Endothelial cell of umbilical vein (primary cell): Measurements from ENCODE around the gene LILRB3. TPM values are rescaled to one million over a fixed set of nuclear protein-coding genes. Genes with fewer than 3 reads are reported as not detected.

Experiments
- BruUV-seq: library from RNA; stranded (reverse); fragments of 400-500 nt; replicated peaks from 2 replicates; lab custom pipeline; 2021; lab: Mats Ljungman, UMichigan
- CTCF ChIA-PET: fragments of 300-600, 350-600 bp; sonication (Branson Sonifier 250); formaldehyde crosslinking; loops from one replicate; lab custom pipeline; 2021; ENCODE audit warnings: antibody characterized with exemption, inconsistent platforms; lab: Charles Lee
- POLR2A ChIA-PET: fragments of 300-600, 350-600 bp; sonication (Branson Sonifier 250); formaldehyde crosslinking; loops from one replicate; lab custom pipeline; 2021; ENCODE audit warnings: antibody characterized with exemption, inconsistent platforms; lab: Charles Lee
- DNase-seq: peaks from one replicate; pipeline ENCODE4 v3.0.0-alpha.2; 2011; ENCODE audit warnings: low read depth, low spot score
- FAIRE-seq: peaks from 2 replicates; lab custom pipeline; 2011; peaks lifted over from hg19 to GRCh38; lab: Jason Lieb, UNC
- H2AFZ ChIP-seq: 2 replicates; pipeline ENCODE4 v1.6.0; 2012; ENCODE audit warnings: low read depth, low read length, control low read depth, inconsistent platforms
- H3K27ac ChIP-seq: 2 replicates; pipeline ENCODE4 v1.5.1; 2011; ENCODE audit warnings: low read depth, mild to moderate bottlenecking, control low read depth, low read length, moderate library complexity; ENCODE audit not compliant: insufficient read depth
- H3K27me3 ChIP-seq, 2 experiments: 2 replicates each; pipeline versions ENCODE4 v1.6.0 to v1.6.1; 2011; ENCODE audit warnings: low read length in 2 of 2, mixed read lengths in 1 of 2; ENCODE audit not compliant: control insufficient read depth in 2 of 2, insufficient read depth in 2 of 2
- H3K36me3 ChIP-seq, 2 experiments: 2 replicates in 1 of 2; 3 replicates in 1 of 2; pipeline ENCODE4 v1.5.1; 2011; ENCODE audit warnings: low read length in 2 of 2, mild to moderate bottlenecking in 1 of 2, moderate library complexity in 1 of 2; ENCODE audit not compliant: control insufficient read depth in 2 of 2, insufficient read depth in 2 of 2; ENCODE audit errors: extremely low read depth in 1 of 2
- H3K4me1 ChIP-seq: 3 replicates; pipeline ENCODE4 v1.5.1; 2011; ENCODE audit warnings: mild to moderate bottlenecking, low read length; ENCODE audit not compliant: control insufficient read depth, insufficient read depth; ENCODE audit errors: extremely low read depth
- H3K4me2 ChIP-seq: 2 replicates; pipeline ENCODE4 v1.6.1; 2011; ENCODE audit warnings: low read length, control low read depth, mixed read lengths; ENCODE audit not compliant: insufficient read depth
- H3K4me3 ChIP-seq, 3 experiments: fragments of 200-600 bp in 1 of 3; sonication (generic), shearing (Covaris generic) in 1 of 3; replicated peaks in 1 of 3; 2 replicates each; pipeline ENCODE4 v1.5.1; 2011 to 2016; ENCODE audit warnings: control low read depth in 3 of 3, low read length in 3 of 3, mild to moderate bottlenecking in 2 of 3, inconsistent platforms in 1 of 3, low read depth in 1 of 3, moderate library complexity in 1 of 3; ENCODE audit not compliant: insufficient read depth in 1 of 3
- H3K79me2 ChIP-seq: 2 replicates; pipeline ENCODE4 v1.6.0; 2012; ENCODE audit warnings: low read length, inconsistent platforms; ENCODE audit not compliant: control insufficient read depth, insufficient read depth
- H3K9ac ChIP-seq: replicated peaks from 2 replicates; pipeline ENCODE3; 2011; ENCODE audit warnings: low read length, control low read depth; ENCODE audit not compliant: insufficient read depth; ENCODE audit errors: extremely low read depth
- H3K9me1 ChIP-seq: replicated peaks from 3 replicates; pipeline ENCODE4 v1.6.0; 2011; ENCODE audit warnings: mild to moderate bottlenecking, low read length; ENCODE audit not compliant: control insufficient read depth, insufficient read depth; ENCODE audit errors: extremely low read depth
- H3K9me3 ChIP-seq: replicated peaks from 2 replicates; pipeline ENCODE4 v1.5.1; 2012; ENCODE audit warnings: low read length, inconsistent platforms; ENCODE audit not compliant: control insufficient read depth, insufficient read depth
- H4K20me1 ChIP-seq: replicated peaks from 2 replicates; pipeline ENCODE3; 2011; ENCODE audit warnings: mild to moderate bottlenecking, low read length; ENCODE audit not compliant: control insufficient read depth, insufficient read depth; ENCODE audit errors: extremely low read depth
- CTCF ChIP-seq, 2 donors: IDR thresholded peaks; 1 replicate in 1 of 2; 2 replicates in 1 of 2; pipeline ENCODE4 v1.5.1; 2011; ENCODE audit warnings: low read length in 2 of 2, mild to moderate bottlenecking in 2 of 2, moderate library complexity in 2 of 2, control low read depth in 1 of 2, inconsistent platforms in 1 of 2, low read depth in 1 of 2; ENCODE audit not compliant: insufficient read depth in 1 of 2; ENCODE audit errors: extremely low read depth in 1 of 2
- EZH2 ChIP-seq: IDR thresholded peaks from 2 replicates; pipeline ENCODE4 v1.6.1; 2012; ENCODE audit warnings: borderline replicate concordance, low read depth, mild to moderate bottlenecking, moderate library complexity, low read length, inconsistent platforms; ENCODE audit not compliant: severe bottlenecking
- FOS ChIP-seq: IDR thresholded peaks from 2 replicates; pipeline ENCODE4 v1.6.1; 2011; ENCODE audit warnings: mild to moderate bottlenecking, low read length, moderate library complexity, borderline replicate concordance; ENCODE audit not compliant: insufficient read depth
- GATA2 ChIP-seq: IDR thresholded peaks from 2 replicates; pipeline ENCODE4 v1.7.0; 2011; ENCODE audit warnings: low read depth, mild to moderate bottlenecking, moderate library complexity, mixed read lengths, low read length; ENCODE audit not compliant: insufficient read length, insufficient read depth
- MYC ChIP-seq: IDR thresholded peaks from one replicate; pipeline ENCODE4 v1.6.1; 2011; ENCODE audit warnings: mild to moderate bottlenecking, low read depth, low read length
- POLR2A ChIP-seq: IDR thresholded peaks from 2 replicates; pipeline ENCODE4 v1.6.1; 2012; ENCODE audit warnings: low read depth, mild to moderate bottlenecking, control low read depth, low read length
- POLR2AphosphoS5 ChIP-seq: IDR thresholded peaks from 2 replicates; pipeline ENCODE4 v1.6.1; 2012; ENCODE audit warnings: low read depth, mild to moderate bottlenecking, control low read depth, low read length, moderate library complexity; ENCODE audit not compliant: insufficient read depth
- dilution Hi-C: fragments of 300-500 bp; cut with MboI; formaldehyde crosslinking; loops from one replicate; pipeline ENCODE4 v1.15.0; 2019; ENCODE audit warnings: low sequenced_read_pairs; ENCODE audit not compliant: extremely low pct_ligation_motif_present
- intact Hi-C: fragments of 100-400 bp; cut with micrococcal nuclease; formaldehyde crosslinking; loops from one replicate; pipeline ENCODE4 v1.10.0; 2022
- polyA plus RNA-seq, 4 experiments: library from polyadenylated mRNA; depleted of rRNA in 3 of 4; stranded (reverse) in 3 of 4; unstranded in 1 of 4; fragments of >200 nt; gene quantifications; 2 replicates each; pipeline versions ENCODE4 v1.2.1 to v1.2.3, GENCODE V29; 2011 to 2012; ENCODE audit warnings: missing spikeins in 1 of 4
- total RNA-seq: library from RNA; stranded (reverse); gene quantifications from 2 replicates; pipeline ENCODE4 v1.2.3, GENCODE V29; 2021

LILRB3 gene
- total and polyA plus RNA-seq, 2 donors (not counting 3 experiments of a cell fraction or from before 2014, with no cell fraction given), result not detected

GRCh38 chr19:54206030-54206830 is 16.6 kb downstream of the LILRB3 start:
- no peak for TF ChIP-seq EZH2
- TF ChIP-seq POLR2A, result no peak
- no peak for TF ChIP-seq MYC
- no peak for TF ChIP-seq GATA2
- TF ChIP-seq POLR2AphosphoS5, result no peak
- no peak for TF ChIP-seq CTCF (IDR thresholded peaks at IDR 0.05; ENCODE audit: extremely low read depth in 1 of 2, insufficient read depth in 1 of 2, low read depth in 1 of 2, low read length in 2 of 2)
- TF ChIP-seq FOS, result no peak
- Histone ChIP-seq H3K4me1 (peaks cover 59% of the 10 kb centered on the region), H3K27me3 (no peaks in the 10 kb centered on the region), H2AFZ (no peak overlapping the region), H4K20me1 (peaks cover 3% of the 10 kb centered on the region), H3K9ac (no peak overlapping the region), H3K36me3 (peaks cover 42 to 53% of the 10 kb centered on the region in 2 experiments), H3K9me3 (no peaks in the 10 kb centered on the region), H3K79me2 (peaks cover 75% of the 10 kb centered on the region), H3K9me1 (no peaks in the 10 kb centered on the region), H3K4me3 (no peak overlapping the region), H3K27ac (no peak overlapping the region), H3K4me2 (no peak overlapping the region)
- intact Hi-C loops (no loop called here), dilution Hi-C loops (no loop called here)
- no TSS peak for BruUV-seq
- FAIRE-seq (no peak), DNase-seq (no peak)
- ChIA-PET CTCF (interaction anchor here (0.6 to 1.2 kb wide), 2 partner anchors 17 to 38 kb away, joined by 3 read pairs; partner anchors contain the start of gene MBOAT7), POLR2A (interaction anchor here (0.8 to 1.1 kb wide), 2 partner anchors 15 to 16 kb away, joined by 3 read pairs; partner anchors contain the start of gene TSEN34)
